Measurements from ENCODE around the gene XYLB.

DNA sequence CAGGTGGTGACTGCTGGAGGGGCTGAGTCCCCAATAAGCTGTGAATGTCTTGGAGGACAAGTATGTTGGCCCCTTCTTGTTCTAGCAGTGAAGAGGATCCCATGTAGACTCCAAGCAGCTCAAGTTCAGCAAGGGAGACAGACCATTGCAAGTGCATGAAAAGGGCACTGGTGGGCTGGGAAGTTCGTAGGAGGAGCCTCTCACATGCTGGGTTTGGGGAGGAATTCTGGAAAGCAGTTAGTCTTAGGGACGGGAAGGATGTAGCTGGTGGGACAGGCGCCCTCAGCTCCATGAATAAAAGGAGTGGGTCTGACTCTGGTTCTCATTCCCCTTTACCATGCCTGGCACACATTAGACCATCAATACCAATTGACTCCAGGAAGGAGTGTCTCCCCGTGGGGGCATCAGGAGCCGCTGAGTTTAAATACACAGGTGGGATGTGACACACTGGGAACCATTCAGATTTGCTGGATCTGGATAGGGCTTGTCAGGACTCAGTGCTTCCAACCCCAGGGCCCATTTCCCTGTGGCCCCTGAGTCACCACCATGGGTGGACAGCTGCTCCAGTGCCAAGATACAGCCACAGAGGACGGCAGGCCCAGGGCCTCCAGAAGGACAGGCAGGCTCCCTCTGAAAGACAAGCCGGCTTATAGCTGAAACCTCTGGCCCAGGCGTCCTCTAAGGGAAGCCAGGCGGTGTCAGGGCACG lies 552 bp upstream of the XYLB start:
- TF ChIP-seq, protein P1, sequence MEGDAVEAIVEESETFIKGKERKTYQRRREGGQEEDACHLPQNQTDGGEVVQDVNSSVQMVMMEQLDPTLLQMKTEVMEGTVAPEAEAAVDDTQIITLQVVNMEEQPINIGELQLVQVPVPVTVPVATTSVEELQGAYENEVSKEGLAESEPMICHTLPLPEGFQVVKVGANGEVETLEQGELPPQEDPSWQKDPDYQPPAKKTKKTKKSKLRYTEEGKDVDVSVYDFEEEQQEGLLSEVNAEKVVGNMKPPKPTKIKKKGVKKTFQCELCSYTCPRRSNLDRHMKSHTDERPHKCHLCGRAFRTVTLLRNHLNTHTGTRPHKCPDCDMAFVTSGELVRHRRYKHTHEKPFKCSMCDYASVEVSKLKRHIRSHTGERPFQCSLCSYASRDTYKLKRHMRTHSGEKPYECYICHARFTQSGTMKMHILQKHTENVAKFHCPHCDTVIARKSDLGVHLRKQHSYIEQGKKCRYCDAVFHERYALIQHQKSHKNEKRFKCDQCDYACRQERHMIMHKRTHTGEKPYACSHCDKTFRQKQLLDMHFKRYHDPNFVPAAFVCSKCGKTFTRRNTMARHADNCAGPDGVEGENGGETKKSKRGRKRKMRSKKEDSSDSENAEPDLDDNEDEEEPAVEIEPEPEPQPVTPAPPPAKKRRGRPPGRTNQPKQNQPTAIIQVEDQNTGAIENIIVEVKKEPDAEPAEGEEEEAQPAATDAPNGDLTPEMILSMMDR (IDR thresholded peaks at IDR 0.05; ENCODE audit: low read length): no peak
- no peak for TF ChIP-seq EZH2 (optimal IDR thresholded peaks at IDR 0.05; ENCODE audit: low read depth, low read length)
